Panc1 (cell line): ENCODE measurements around the gene GMEB2.

Experiments
- CTCF ChIP-seq: fragments of 450-650 bp; IDR thresholded peaks from 2 replicates; pipeline ENCODE4 v1.5.1; 2017; ENCODE audit warnings: mild to moderate bottlenecking
- POLR2AphosphoS5 ChIP-seq: IDR thresholded peaks from 2 replicates; pipeline ENCODE4 v1.6.1; 2012; ENCODE audit warnings: mild to moderate bottlenecking, low read depth, low read length, moderate library complexity
- REST ChIP-seq, 2 experiments: IDR thresholded peaks; 2 replicates each; pipeline ENCODE4 v1.6.1; 2011 to 2012; ENCODE audit warnings: low read depth in 2 of 2, control low read depth in 1 of 2, low read length in 1 of 2, mild to moderate bottlenecking in 1 of 2, moderate library complexity in 1 of 2; ENCODE audit not compliant: insufficient read depth in 1 of 2
- SIN3A ChIP-seq: IDR thresholded peaks from 2 replicates; pipeline ENCODE4 v1.6.1; 2012; ENCODE audit warnings: low read depth, mild to moderate bottlenecking, low read length, moderate library complexity, borderline replicate concordance; ENCODE audit not compliant: insufficient read depth

- TF ChIP-seq SIN3A (no peak), REST (IDR thresholded peaks at IDR 0.05; ENCODE audit: insufficient read depth in 1 of 2, low read depth in 2 of 2, low read length in 1 of 2) (no peak), CTCF (no peak), POLR2AphosphoS5 (no peak)
These were observed 75.8 kb downstream of the GMEB2 start for GRCh38 chr20:63551068-63551467.
